ENCODE measurements around the gene GPR132.
"Not testable (repeated sequence)": the region's sequence is repeated elsewhere in the genome, so short reads cannot be mapped to it uniquely, and the experiment has no call there.

Gene GPR132

DNA sequence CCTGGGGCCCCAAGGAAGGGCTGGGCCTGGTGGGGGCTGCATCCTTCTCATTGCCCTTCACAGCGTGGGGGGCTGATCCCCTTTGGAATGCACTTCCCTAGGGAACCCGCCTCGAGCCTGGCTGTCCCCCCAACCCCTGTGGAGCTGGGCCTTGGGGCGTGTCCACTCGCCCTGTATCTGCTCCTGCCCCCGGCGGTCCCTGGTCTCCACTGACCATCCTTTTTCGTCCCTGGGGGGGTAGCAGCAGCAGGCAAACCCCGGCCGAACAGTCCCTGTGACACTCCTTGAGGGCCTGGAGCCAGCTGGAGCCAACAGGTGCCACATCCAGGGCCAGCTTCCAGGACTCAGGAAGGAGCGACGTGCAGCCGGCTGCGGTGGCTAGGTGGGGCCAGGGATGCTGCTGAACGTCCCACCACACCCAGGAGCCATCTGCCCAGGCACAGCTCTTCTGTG, 9.4 kb upstream of the GPR132 start:
- peak; percentile 72 for DNase-seq

DNA sequence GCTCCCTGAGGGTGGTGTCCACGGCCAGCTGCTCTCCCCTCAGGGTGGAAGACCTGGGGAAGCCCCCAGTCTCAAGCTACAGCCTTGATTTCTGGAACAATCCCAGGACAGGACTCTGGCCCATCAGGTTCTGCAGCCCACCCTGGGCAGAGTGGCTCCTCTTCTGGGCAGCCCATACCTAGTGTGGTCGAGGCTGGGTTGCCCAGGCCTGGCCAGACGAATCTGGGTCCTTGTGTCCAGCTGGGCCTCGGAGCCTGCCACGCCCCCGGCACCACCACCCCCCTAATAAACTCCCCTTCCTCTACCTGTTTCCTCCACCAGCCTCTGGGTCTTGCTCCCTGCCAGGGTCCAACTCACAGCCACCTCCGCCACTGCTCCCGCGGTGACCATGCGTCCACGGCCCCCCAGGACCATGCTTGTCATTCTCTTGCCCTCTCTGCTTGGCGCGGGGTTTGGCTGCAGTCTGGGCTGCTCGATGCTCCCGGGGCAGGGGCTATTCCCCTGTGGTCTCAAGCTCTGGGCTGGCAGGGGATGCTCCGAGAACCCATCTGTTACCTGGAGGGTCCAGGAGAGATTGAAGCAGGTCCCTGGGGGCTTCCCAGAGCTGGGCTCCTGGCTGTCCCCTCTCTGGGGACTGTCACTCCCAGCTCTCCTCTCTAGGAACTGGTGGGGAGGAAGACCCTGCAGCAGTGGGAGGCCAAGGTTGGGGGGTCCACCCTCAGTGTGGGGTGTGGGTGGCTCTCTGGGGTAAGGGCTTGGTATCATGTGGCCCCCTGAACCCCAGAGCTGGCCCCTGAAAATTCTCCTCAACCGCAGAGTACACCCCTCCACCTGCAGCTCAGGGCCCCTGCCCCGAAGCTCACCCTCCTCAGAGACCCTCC, 8.7 kb upstream of the GPR132 start:
- DNase-seq = no peak

DNA sequence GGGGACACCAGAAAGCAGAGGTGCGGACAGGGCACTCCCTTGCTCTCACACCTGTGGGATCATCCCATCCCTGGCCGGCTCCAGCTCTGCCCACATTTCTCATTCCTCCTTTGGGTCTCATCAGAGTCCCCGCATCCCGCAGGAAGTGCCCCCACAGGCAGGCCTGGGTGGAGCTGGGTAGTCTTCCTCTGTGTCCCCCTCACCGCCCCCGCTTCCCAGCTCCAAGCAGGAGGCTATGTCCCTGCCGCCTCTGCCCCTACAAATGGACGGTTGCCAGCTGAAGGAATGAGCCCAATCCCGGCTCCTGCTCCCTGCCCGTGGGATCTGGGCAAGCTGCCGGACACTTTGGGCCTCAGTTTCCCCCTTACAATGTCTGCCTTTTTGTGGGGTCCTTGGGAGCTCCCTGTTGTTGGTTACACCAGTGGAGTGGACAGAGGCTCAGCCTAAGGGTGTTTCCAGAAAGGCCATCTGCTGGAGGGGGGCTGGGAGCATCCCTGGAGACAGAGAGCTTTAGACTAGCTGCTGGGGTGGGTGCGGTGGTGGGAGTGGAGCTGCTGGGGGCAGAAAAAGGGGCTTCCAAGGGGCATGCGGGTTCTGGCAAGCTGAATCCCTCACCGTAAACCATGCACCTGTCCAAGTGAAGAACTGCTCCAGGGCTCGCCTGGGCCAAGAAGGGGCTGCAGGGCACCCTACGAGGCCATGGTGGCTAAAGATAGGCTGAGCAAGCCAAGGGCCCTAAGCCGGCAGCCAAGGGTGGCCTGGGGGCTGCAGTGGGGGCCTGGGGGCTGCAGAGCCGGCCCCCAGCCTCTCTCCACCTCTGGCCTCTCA, 7.9 kb upstream of the GPR132 start:
- DNase-seq = no peak

DNA sequence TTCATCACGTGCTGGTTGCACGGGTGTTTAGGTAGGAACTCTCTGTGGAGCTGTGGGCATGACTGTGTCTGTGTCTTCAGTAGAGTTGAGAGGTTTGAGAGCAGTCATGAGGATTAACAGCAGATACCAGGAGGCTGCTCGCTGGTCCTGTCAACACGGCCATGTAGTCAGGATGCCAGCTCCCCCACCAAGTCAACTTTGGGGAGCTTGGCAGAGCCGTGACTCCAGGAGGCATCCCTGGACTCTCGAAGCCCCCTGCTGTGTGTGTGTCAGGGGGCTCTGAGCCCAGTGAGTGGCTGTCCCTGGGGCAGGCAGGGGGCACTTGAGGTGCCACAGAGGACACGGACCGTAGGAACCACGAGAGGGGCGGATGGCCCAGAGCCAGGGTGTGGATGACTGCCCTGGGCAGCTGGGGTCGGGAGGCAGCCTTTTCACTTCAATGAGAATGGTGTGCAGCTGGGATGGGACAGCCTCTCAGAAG, 7.2 kb upstream of the GPR132 start:
- no peak for DNase-seq

DNA sequence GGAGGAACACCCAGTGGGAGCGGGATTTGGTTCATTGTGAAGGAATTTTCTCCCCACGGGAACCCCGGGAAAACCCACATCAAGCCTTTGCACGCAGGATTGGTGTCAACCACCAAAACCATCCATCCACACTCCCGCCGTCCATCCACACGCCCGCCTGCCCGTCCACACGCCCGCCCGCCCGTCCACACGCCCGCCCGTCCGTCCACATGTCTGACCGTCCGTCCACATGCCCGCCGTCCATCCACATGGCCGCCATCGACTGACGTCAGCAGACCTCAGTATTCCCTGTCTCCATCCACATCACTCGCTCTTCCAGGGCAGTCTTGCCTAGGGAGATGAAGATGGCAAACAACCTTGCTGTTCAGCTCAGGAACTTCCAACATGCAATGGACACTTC, 6.7 kb upstream of the GPR132 start:
- no peak for DNase-seq

DNA sequence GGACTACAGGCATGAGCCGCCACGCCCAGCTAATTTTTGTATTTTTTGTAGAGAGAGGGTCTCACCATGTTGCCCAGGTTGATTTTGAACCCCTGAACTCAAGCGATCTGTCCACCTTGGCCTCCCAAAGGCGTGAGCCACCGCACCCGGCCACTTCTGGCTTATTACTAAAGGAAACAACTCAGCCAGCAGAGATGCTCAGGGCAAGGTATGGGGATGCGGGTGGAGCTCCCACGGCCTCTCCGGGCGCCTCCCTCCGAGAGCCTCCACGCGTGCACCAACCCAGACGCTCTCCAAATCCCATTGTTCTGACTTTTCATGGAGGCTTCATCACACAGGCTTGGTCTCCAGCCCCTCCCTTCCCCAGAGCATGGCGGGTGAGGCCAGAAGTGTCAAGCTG, 6.1 kb upstream of the GPR132 start:
- no peak for DNase-seq

DNA sequence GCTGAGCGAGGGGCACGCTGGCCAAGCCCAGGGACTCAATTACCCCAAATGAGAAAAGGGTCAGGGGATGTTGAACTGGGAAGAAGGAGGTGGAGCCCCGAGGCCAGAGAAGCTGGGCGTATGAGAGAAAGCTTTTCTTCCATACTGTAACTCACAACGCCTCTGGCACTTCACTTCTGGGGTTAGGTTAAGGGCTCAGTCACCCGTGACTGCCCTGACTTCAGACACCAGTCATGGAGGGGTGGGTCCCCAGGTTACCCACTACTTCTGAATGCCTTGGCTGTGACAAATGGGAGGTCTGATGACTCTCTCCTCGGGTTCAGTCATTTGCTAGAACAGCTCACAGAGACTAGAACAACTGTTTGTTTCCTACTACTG, 5.5 kb upstream of the GPR132 start:
- no peak for DNase-seq

DNA sequence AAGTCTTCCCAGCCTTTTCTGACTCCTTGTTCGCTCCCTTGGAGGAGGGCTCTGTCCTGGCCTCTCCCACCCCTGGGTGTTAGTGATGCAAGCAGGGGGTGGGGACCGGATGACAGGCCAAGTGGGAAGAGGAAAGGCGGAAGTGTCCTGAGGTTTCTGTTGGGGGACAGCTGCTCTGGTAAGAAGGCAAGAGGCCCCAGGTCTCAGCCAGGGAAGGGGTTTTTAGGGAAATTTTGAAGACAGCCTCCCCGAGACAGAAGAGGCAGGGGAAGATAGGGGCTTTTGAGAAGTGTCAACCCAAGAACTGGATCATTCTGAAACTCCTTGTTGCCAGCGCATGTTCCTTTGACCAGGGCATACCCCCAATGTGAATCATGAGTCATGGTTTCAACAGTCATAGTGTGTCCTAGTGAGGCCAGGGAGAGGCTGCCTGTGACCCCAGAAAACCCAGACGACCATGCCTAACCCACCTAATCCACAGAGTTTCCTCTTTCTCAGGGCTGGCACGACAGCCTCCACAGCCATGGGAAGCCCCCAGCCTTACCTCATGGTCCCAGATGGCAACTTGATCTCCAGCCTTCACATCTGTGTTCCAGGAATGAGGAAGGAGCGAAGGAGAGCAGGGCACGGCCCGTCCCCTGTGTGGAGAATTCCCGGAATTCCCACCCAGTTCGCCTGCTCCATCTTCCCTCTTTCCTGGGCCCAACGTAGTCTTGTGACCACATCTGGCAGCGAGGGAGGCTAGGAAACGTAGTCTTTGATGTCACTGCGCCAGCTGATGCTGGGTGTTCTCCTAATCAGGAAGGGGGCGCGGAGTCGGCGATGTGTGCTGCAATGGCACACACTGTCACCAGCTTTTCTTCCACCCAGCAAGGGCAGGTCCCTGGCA, 4.9 kb upstream of the GPR132 start:
- DNase-seq = no peak

DNA sequence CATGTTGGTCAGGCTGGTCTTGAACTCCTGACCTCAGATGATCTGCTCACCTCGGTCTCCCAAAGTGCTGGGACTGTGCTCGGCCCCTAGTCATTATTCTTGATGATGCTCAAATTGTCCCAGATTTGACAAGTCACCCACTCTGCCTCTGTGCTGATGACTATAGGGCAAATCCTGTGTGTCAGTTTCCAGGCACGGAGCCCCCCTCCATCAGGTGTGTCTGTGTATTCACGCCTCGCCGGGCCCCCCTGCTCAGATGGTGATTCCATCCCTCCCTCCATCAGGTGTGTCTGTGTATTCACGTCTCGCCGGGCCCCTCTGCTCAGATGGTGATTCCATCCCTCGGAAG, 4.3 kb upstream of the GPR132 start:
- no peak for DNase-seq

DNA sequence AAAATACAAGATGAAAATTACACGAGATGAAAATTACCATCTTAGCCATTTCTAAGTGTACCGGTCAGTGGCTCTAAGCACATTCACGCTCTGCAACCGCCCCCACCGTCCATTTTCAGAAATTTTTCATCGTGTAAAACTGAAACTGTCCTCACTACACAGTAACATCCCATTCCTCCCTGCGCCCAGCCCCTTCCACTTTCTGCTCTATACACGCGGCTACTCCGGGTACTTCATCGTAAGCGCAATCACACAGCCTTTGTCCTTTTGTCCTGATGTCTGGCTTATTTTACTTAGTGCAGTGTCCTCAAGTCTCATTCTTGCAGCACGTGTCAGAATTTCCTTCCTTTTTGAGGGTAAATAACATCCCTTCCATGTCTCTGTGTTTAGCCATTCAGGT, 3.6 kb upstream of the GPR132 start:
- no peak for DNase-seq

DNA sequence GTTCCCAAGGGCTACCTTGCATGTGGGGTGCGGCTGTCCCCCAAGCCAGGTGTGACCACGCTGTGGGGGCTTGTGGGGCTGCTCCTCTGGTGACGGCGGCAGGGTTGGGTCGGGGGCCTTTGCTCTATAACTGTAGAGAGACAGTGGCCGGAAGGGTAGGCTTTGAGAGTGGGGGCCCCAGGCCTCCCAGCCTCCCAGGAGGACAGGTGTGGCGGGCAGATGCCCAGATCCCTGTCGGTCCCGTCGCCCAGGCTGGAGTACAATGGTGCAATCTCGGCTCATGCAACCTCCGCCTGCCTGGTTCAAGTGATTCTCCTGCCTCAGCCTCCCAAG, 2.7 kb upstream of the GPR132 start:
- no peak for DNase-seq

DNA sequence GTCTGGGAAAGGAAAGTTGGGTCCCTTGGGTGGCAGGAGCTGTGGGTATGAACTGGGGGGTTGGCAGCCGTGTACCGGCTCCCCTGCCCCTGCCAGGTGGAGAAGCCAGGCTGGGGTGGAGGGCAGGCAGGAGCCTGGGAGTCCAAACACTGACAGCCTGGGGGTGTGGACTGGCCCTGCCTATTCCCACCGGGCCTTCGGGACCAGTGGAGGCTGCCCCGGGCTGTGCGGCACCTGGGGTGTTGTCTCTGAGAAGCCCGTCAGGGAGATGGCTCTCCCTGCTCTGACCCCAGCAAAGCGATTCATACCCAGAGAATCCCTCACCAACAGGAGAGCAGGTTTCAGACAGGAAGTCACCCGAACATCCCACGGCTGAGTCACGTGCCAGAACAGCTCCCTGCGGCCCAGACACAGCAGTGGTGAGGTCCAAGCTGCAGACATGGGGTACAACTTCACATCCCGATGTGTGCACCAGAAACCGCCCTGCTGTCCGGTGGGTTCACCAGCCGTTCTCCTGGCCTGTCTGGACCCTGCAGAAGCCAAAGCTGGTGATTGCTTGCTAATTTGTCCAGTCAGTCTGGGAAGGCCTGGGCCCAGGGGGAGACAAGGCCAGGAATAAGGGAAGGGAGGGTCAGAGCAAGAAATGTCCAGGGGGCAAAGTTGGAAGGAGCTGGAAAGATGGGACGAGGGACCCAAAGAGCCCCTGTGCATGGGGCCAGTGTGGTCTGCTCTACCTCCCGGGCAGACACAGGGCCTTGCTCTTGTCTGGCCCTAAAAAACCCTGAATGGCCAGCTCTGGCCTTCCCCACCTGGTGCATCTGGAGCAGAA, 2.1 kb upstream of the GPR132 start:
- DNase-seq = no peak

DNA sequence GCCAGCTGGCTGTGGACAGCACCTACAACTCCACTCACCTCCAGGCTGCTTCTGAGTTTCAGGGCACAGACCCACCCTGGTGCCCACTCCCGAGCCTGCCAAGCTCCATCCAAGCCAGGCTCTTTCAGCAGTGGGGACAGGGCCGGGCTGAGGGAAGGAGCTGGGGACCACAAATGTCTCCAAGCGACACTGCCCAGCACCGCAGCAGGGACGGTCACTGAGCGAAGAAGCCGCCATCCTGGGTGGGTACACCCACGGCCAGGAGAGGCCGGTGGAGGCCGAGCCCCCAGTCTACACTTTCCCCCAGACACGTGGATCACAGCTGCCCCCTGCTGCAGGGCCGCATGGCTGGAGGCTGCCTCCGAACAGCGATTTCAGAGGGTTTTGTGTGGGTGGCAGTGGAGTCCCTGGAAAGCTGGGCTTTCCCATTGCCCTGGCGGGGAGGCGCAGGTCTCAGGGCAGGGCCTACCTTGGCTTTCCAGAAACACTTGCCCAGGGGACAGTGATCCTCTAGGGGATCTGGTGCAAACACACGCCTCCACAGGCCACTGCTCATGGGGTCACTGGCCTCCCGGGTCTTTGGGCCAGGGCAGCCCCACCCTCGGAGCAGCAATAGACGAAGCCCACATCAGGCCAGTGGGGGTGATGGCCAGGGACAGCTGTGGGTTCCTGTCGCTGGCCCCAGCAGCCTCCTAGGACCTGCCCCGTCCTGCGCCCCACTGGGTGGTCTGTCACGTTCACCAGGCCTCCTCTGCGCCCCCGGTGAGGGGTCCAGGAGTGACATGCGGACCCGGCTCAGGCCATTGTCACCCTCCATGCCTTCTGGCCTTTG, 1.2 kb upstream of the GPR132 start:
- DNase-seq = no peak

DNA sequence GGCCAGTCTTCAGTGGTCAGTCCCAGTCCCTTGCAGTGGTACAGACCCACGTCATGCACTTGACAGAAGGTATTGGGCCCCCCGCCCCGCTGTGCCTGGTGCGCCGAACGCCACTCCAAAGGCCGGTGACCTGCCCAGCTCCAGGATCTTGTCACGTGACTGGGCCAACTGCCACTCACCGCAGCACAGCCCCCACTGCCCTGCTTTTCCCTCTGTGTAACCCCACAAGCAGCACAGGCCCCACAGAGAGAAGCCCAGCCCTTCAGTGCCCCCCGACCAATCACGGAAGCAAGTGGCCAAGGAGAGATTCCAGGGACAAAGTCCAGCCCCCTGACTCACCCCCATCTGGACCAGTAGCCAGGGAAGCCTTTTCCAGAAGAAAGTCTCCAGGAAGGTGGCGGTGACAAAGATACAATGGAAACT, 498 bp downstream of the GPR132 start:
- no peak for DNase-seq

DNA sequence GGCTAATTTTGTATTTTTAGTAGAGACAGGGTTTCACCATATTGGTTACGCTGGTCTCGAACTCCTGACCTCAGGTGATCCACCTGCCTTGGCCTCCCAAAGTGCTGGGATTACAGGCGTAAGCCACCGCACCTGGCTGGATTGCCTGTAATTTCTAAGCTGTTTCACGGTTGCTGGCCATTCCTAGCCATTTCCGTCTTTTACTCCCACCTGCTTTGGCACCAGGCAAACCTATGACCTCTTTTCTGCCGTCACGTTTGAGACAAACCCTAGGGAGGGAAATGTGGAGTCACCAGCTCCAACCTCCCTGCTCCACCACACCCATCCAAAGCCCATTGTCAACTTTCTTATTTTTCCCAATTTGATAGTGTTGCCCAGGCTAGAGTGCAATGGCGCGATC, 1.2 kb downstream of the GPR132 start:
- no peak for DNase-seq

DNA sequence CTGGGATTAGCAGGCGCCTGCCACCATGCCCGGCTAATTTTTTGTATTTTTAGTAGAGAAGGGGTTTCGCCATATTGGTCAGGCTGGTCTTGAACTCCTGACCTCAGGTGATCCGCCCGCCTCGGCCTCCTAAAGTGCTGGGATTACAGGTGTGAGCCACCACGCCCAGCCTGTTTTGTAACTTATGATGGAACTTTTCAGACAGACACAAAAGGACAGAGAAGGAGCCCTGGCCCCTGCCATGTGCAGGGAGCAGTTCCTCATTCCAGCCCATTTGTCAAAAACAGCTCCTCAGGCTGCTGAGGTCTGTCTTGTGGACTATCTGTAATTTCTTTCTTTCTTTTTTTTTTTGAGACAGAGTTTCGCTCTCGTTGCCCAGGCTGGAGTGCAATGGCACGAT, 1.7 kb downstream of the GPR132 start:
- DNase-seq = not testable (repeated sequence)

DNA sequence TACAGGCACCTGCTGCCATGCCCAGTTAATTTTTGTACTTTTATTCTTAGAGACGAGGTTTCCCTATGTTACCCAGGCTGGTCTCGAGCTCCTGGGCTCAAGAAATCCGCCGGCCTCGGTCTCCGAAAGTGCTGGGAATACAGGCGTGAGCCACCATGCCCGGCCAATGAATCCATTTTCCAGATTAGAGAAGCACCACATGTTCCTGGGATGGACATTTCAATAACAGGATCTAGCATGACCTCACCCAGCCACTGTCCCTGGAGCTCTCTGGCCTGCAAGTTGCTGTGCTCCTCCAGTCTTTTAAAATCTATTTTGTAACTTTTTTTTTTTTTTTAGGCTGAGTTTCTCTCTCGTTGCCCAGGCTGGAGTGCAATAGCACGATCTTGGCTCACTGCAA, 2.2 kb downstream of the GPR132 start:
- DNase-seq = no peak

DNA sequence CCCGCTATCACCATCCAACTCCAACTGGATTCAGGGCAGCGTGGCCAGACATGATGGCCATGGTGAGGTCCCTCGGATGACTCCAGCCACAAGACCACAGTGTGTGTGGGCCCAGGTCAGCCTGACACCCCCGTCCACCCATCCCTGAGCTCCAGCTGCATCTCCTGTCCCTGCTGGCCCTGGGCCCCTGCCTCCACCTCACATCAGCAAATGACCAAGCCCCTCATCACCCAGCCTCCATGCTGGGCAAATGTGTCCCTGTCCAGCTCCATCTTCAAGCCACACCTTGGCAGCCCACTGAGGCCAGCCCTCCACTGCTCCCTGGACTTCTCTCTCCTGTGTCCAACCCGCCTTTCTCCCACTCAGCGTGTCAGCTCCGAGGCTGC, 3.2 kb downstream of the GPR132 start:
- no peak for DNase-seq

DNA sequence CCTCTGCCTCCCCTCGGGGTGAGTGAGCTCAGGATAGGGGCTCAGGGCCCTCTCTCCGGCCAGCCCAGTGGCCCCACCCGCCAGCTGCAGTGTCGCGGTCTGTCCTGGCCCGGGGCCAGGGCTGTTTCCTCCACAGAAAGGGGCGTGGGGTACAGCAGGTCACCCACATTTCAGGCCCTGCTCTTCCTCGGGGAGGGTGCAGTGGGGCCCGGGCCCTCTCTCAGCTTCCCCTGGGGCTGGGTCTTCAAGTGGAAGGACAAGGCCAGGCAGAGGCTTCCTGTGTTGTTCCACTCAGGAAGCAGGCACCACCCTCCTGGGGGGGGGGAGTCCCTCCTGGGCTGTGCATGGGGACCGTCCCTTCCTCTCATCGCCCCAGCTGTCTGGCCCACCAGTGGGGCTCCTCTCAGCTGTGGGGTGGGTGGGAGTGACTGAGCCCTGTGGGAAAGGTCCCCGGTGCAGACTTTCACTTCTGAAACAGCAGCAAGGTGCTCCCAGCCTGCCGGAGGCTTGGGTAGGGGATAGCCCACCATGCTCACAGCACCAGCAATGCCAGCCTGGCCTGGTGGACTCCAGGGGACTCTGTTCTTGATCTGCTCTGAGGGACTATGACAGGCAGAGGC, 3.7 kb downstream of the GPR132 start:
- DNase-seq = no peak

DNA sequence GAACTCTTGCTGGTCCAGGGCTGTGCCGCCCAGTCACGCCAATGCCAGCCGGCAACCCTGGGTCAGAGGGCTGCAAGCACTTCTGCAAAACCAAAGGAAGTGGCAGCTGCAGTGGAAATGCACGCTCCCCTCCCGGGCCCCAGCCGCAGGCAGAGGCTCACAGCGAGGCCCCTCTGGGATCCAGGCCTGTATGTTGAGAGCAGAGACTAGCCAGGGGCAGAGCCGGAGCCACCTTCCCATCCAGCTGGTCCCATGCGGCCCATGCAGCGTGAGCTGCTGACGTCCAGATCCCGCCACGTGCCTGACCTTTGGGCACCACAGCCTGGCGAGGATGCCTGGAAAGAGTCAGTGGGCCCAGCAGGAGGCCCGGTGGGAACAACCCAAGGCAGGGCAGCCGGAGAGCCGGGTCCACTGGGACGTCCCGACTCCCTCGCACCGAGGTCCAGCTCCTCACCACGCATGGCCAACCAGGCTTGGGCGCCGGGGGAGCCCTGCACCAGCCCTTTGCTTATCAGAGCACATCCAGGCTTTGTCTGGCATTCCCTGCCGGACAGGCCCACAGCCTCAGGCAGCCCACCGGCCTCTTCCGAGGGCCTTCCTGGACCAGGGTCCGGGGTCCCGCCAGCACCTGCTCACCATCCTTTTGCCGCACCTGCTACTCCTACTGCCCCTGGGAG, 4.3 kb downstream of the GPR132 start:
- DNase-seq = no peak
